AG10803 (cell line): ENCODE data around the gene ARHGEF28.

Experiments used
- DNase-seq: peaks from one replicate; pipeline ENCODE4 v3.0.0; 2010; ENCODE audit warnings: low read depth
- H3K4me3 ChIP-seq: 2 replicates; pipeline ENCODE4 v1.5.1; 2011; ENCODE audit warnings: mild to moderate bottlenecking, low read length, control low read depth
- CTCF ChIP-seq: conservative IDR thresholded peaks from 2 replicates; pipeline ENCODE4 v1.5.1; 2011; ENCODE audit warnings: mild to moderate bottlenecking, low read length, control low read depth, inconsistent platforms

The ARHGEF28 gene

GRCh38 chr5:73917433-73917832 is 291.4 kb downstream of the ARHGEF28 start:
- DNase-seq = no peak
- TF ChIP-seq CTCF = no peak
- H3K4me3 ChIP-seq = no peak overlapping the region

GRCh38 chr5:73917891-73918290 is 291.9 kb downstream of the ARHGEF28 start:
- no peak overlapping the region for H3K4me3 ChIP-seq
- DNase-seq = no peak
- no peak for TF ChIP-seq CTCF

GRCh38 chr5:73918791-73919221 is 292.8 kb downstream of the ARHGEF28 start:
- no peak for TF ChIP-seq CTCF
- no peak overlapping the region for H3K4me3 ChIP-seq
- no peak for DNase-seq

- no peak for TF ChIP-seq CTCF
- no peak overlapping the region for H3K4me3 ChIP-seq
- DNase-seq = peak; percentile 57
These were observed 295.7 kb downstream of the ARHGEF28 start for GRCh38 chr5:73921741-73922140.

- H3K4me3 ChIP-seq = no peak overlapping the region
- no peak for DNase-seq
- TF ChIP-seq CTCF = no peak
These were observed 296.2 kb downstream of the ARHGEF28 start for GRCh38 chr5:73922224-73922623.

GRCh38 chr5:73922875-73923557 is 297.0 kb downstream of the ARHGEF28 start:
- no peak for DNase-seq
- no peak for TF ChIP-seq CTCF
- no peak overlapping the region for H3K4me3 ChIP-seq

- no peak overlapping the region for H3K4me3 ChIP-seq
- peak; percentile 16 for DNase-seq
- TF ChIP-seq CTCF = no peak
These were observed 302.6 kb downstream of the ARHGEF28 start for GRCh38 chr5:73928476-73929070.
